Esophagus muscularis mucosa (tissue), 4 donors: Measurements from ENCODE around the gene NSD1. TPM values are rescaled to one million over a fixed set of nuclear protein-coding genes. Genes with fewer than 3 reads are reported as not detected.

ENCODE experiments used
- DNase-seq: peaks from one replicate; pipeline ENCODE4 v3.0.0-alpha.2; 2017; ENCODE audit errors: extremely low spot score
- H3K27ac ChIP-seq, 4 donors: fragments of 200-600 bp; sonication (generic); replicated peaks in 1 of 4; 1 replicate in 3 of 4; 2 replicates in 1 of 4; pipeline ENCODE4 v1.5.1; 2016 to 2019; ENCODE audit warnings: mild to moderate bottlenecking in 1 of 4
- H3K27me3 ChIP-seq, 4 donors: fragments of 200-600 bp; sonication (generic); one replicate each; pipeline versions ENCODE4 v1.5.1 to v1.6.0; 2016 to 2019
- H3K36me3 ChIP-seq, 4 donors: fragments of 200-600 bp; sonication (generic); one replicate each; pipeline ENCODE4 v1.5.1; 2016 to 2019
- H3K4me1 ChIP-seq, 4 donors: fragments of 200-600 bp; sonication (generic); one replicate each; pipeline ENCODE4 v1.5.1; 2016 to 2019
- H3K4me3 ChIP-seq, 4 donors: fragments of 200-600 bp; sonication (generic); 1 replicate in 2 of 4; 2 replicates in 2 of 4; pipeline ENCODE4 v1.5.1; 2016 to 2019; ENCODE audit warnings: mild to moderate bottlenecking in 4 of 4, moderate library complexity in 1 of 4
- H3K9me3 ChIP-seq, 4 donors: fragments of 200-600 bp; sonication (generic); 1 replicate in 3 of 4; 2 replicates in 1 of 4; pipeline ENCODE4 v1.5.1; 2016 to 2019
- CTCF ChIP-seq, 3 experiments: fragments of 200-600 bp in 2 of 3; fragments of 450-650 bp in 1 of 3; sonication (generic) in 2 of 3; IDR thresholded peaks; one replicate each; pipeline ENCODE4 v1.5.1; 2017 to 2019; ENCODE audit warnings: antibody characterized with exemption in 3 of 3, mild to moderate bottlenecking in 2 of 3, moderate library complexity in 1 of 3
- EP300 ChIP-seq: sonication (generic); formaldehyde crosslinking; IDR thresholded peaks from one replicate; pipeline ENCODE4 v1.6.1; 2017; ENCODE audit warnings: antibody characterized with exemption
- POLR2A ChIP-seq: fragments of 450-650 bp; IDR thresholded peaks from one replicate; pipeline ENCODE4 v1.6.1; 2017; ENCODE audit warnings: antibody characterized with exemption, moderate library complexity, mild to moderate bottlenecking, low read depth
- POLR2AphosphoS5 ChIP-seq, 2 donors: sonication (generic); formaldehyde crosslinking; IDR thresholded peaks; one replicate each; pipeline ENCODE4 v1.6.1; 2017; ENCODE audit warnings: antibody characterized with exemption in 2 of 2
- WGBS: methylation state at CpG from one replicate; pipeline ENCODE4 v1.1.5; 2018; 5-methylcytosine and 5-hydroxymethylcytosine counted together
- intact Hi-C: fragments of 100-400 bp; cut with DNase I; formaldehyde crosslinking; loops from one replicate; pipeline ENCODE4 v1.15.1; 2023
- total RNA-seq, 4 donors: library from RNA; depleted of rRNA; stranded (reverse); fragments of >200 nt; gene quantifications; one replicate each; pipeline versions ENCODE4 v1.1.0 to v1.2.1, GENCODE V29; 2016

NSD1 gene
- total RNA-seq, 4 donors from 2014 or later = 35.1 to 47.9 (median 43.7) TPM

GRCh38 chr5:177232358-177232757 is 98.8 kb downstream of the NSD1 start:
- no peak overlapping the region for H3K27ac ChIP-seq
- WGBS = 65% methylated on average over 4 of the region's 4 CpGs
- no peaks in the 10 kb centered on the region for H3K9me3 ChIP-seq
- intact Hi-C loops = loop anchor here (5.0 kb wide), 1 partner anchor 120 kb away; no protein-coding TSS in a partner anchor
- no peaks in the 10 kb centered on the region for H3K27me3 ChIP-seq
- DNase-seq = no peak
- H3K4me3 ChIP-seq = no peak overlapping the region
- peaks cover 0 to 25% (median 12%) of the 10 kb centered on the region in 4 donors for H3K36me3 ChIP-seq
- no peak for TF ChIP-seq CTCF (IDR thresholded peaks at IDR 0.05)
- no peak for TF ChIP-seq POLR2A
- no peak for TF ChIP-seq POLR2AphosphoS5 (IDR thresholded peaks at IDR 0.05)
- TF ChIP-seq EP300 = no peak
- H3K4me1 ChIP-seq = peaks cover 8 to 28% (median 20%) of the 10 kb centered on the region in 4 donors

GRCh38 chr5:177232761-177233160 is 99.2 kb downstream of the NSD1 start:
- 87% methylated on average over 1 of the region's 1 CpG for WGBS
- H3K27me3 ChIP-seq = no peaks in the 10 kb centered on the region
- peaks cover 0 to 29% (median 14%) of the 10 kb centered on the region in 4 donors for H3K36me3 ChIP-seq
- DNase-seq = no peak
- intact Hi-C loops = loop anchor here (5.0 kb wide), 1 partner anchor 120 kb away; no protein-coding TSS in a partner anchor
- H3K9me3 ChIP-seq = no peaks in the 10 kb centered on the region
- H3K4me1 ChIP-seq = peaks cover 8 to 28% (median 20%) of the 10 kb centered on the region in 4 donors
- H3K4me3 ChIP-seq = no peak overlapping the region
- TF ChIP-seq EP300 (no peak), POLR2AphosphoS5 (IDR thresholded peaks at IDR 0.05) (no peak), POLR2A (no peak), CTCF (IDR thresholded peaks at IDR 0.05) (no peak)
- H3K27ac ChIP-seq = no peak overlapping the region

- intact Hi-C loops = loop anchor here (5.0 kb wide), 1 partner anchor 121 kb away; no protein-coding TSS in a partner anchor
- Histone ChIP-seq H3K9me3 (no peaks in the 10 kb centered on the region), H3K27ac (no peak overlapping the region), H3K4me1 (peaks cover 8 to 28% (median 20%) of the 10 kb centered on the region in 4 donors), H3K36me3 (peaks cover 3 to 34% (median 16%) of the 10 kb centered on the region in 4 donors), H3K4me3 (no peak overlapping the region), H3K27me3 (no peaks in the 10 kb centered on the region)
- no peak for TF ChIP-seq POLR2AphosphoS5 (IDR thresholded peaks at IDR 0.05)
- TF ChIP-seq EP300 = no peak
- no peak for TF ChIP-seq POLR2A
- TF ChIP-seq CTCF (IDR thresholded peaks at IDR 0.05) = no peak
- 52% methylated on average over 4 of the region's 4 CpGs for WGBS
- DNase-seq = no peak
Observed at GRCh38 chr5:177233206-177233605, 99.6 kb downstream of the NSD1 start.

- H3K4me1 ChIP-seq = peaks cover 8 to 28% (median 20%) of the 10 kb centered on the region in 4 donors
- H3K9me3 ChIP-seq = no peaks in the 10 kb centered on the region
- TF ChIP-seq CTCF (IDR thresholded peaks at IDR 0.05) (no peak), EP300 (no peak), POLR2A (no peak), POLR2AphosphoS5 (IDR thresholded peaks at IDR 0.05) (no peak)
- no peak for DNase-seq
- peaks cover 5 to 40% (median 20%) of the 10 kb centered on the region in 4 donors for H3K36me3 ChIP-seq
- intact Hi-C loops = loop anchor here (5.0 kb wide), 1 partner anchor 122 kb away; no protein-coding TSS in a partner anchor
- no peaks in the 10 kb centered on the region for H3K27me3 ChIP-seq
- no peak overlapping the region for H3K27ac ChIP-seq
- no peak overlapping the region for H3K4me3 ChIP-seq
Observed at GRCh38 chr5:177233802-177234201, 100.2 kb downstream of the NSD1 start.

- Histone ChIP-seq H3K36me3 (peaks cover 5 to 47% (median 25%) of the 10 kb centered on the region in 4 donors), H3K4me3 (no peak overlapping the region), H3K27me3 (no peaks in the 10 kb centered on the region), H3K27ac (no peak overlapping the region), H3K4me1 (peaks cover 8 to 28% (median 20%) of the 10 kb centered on the region in 4 donors), H3K9me3 (no peaks in the 10 kb centered on the region)
- WGBS = 84% methylated on average over 2 of the region's 2 CpGs
- intact Hi-C loops = loop anchor here (5.0 kb wide), 1 partner anchor 123 kb away; no protein-coding TSS in a partner anchor
- no peak for TF ChIP-seq EP300
- TF ChIP-seq POLR2AphosphoS5 (IDR thresholded peaks at IDR 0.05) = no peak
- TF ChIP-seq POLR2A = no peak
- no peak for TF ChIP-seq CTCF (IDR thresholded peaks at IDR 0.05)
- no peak for DNase-seq
Observed at GRCh38 chr5:177234841-177235240, 101.3 kb downstream of the NSD1 start.
